DND-41 (cell line): Measurements from ENCODE around the gene P2RY8.
"Not testable (repeated sequence)": the region's sequence is repeated elsewhere in the genome, so short reads cannot be mapped to it uniquely, and the experiment has no call there.

Experiments
- ATAC-seq: fragments of 200-7000 bp; cut with Tn5 transposase; 3 replicates; pipeline ENCODE4 v1.9.1; 2021; ENCODE audit warnings: low read depth; ENCODE audit not compliant: insufficient read depth
- DNase-seq: peaks from one replicate; pipeline ENCODE4 v3.0.0-alpha.2; 2020
- H2AFZ ChIP-seq: 2 replicates; pipeline ENCODE4 v1.6.0; 2012; ENCODE audit warnings: low read depth, low read length
- H3K27ac ChIP-seq: 2 replicates; pipeline ENCODE4 v1.5.1; 2012; ENCODE audit warnings: low read length, inconsistent platforms
- H3K27me3 ChIP-seq: fragments of 200-600 bp; sonication (generic); 2 replicates; pipeline ENCODE4 v1.6.0; 2012; ENCODE audit warnings: low read length, mild to moderate bottlenecking, inconsistent platforms; ENCODE audit not compliant: insufficient read depth, poor library complexity
- H3K36me3 ChIP-seq: 2 replicates; pipeline ENCODE4 v1.5.1; 2012; ENCODE audit warnings: low read length, inconsistent platforms; ENCODE audit not compliant: insufficient read depth
- H3K4me1 ChIP-seq: 2 replicates; pipeline ENCODE4 v1.5.1; 2012; ENCODE audit warnings: mild to moderate bottlenecking, low read length; ENCODE audit not compliant: insufficient read depth
- H3K4me2 ChIP-seq: 2 replicates; pipeline ENCODE4 v1.6.0; 2012; ENCODE audit warnings: mild to moderate bottlenecking, moderate library complexity, low read length, inconsistent platforms; ENCODE audit not compliant: insufficient read depth
- H3K4me3 ChIP-seq, 2 experiments: fragments of 200-600 bp in 1 of 2; shearing (Covaris generic) in 1 of 2; 2 replicates each; pipeline ENCODE4 v1.5.1; 2012 to 2016; ENCODE audit warnings: inconsistent platforms in 2 of 2, low read length in 2 of 2, mild to moderate bottlenecking in 2 of 2, low read depth in 1 of 2, moderate library complexity in 1 of 2
- H3K79me2 ChIP-seq: 2 replicates; pipeline ENCODE4 v1.6.0; 2012; ENCODE audit warnings: low read length, inconsistent platforms; ENCODE audit not compliant: insufficient read depth
- H3K9ac ChIP-seq: 2 replicates; pipeline ENCODE4 v1.6.0; 2012; ENCODE audit warnings: low read depth, mild to moderate bottlenecking, inconsistent platforms, low read length, moderate library complexity
- H3K9me3 ChIP-seq: 2 replicates; pipeline ENCODE4 v1.5.1; 2012; ENCODE audit warnings: low read length, moderate library complexity, mild to moderate bottlenecking, inconsistent platforms; ENCODE audit not compliant: insufficient read depth, severe bottlenecking
- H4K20me1 ChIP-seq: 2 replicates; pipeline ENCODE4 v1.6.0; 2012; ENCODE audit warnings: low read length; ENCODE audit not compliant: insufficient read depth
- CTCF ChIP-seq: IDR thresholded peaks from 2 replicates; pipeline ENCODE4 v1.5.1; 2012; ENCODE audit warnings: borderline replicate concordance, low read length, moderate library complexity, mild to moderate bottlenecking; ENCODE audit not compliant: poor library complexity, severe bottlenecking; ENCODE audit errors: extremely low read depth
- EZH2 ChIP-seq: IDR thresholded peaks from 3 replicates; pipeline ENCODE4 v1.6.1; 2012; ENCODE audit warnings: borderline replicate concordance, low read depth, mild to moderate bottlenecking, moderate library complexity, low read length, inconsistent platforms; ENCODE audit not compliant: severe bottlenecking

Gene P2RY8

DNA sequence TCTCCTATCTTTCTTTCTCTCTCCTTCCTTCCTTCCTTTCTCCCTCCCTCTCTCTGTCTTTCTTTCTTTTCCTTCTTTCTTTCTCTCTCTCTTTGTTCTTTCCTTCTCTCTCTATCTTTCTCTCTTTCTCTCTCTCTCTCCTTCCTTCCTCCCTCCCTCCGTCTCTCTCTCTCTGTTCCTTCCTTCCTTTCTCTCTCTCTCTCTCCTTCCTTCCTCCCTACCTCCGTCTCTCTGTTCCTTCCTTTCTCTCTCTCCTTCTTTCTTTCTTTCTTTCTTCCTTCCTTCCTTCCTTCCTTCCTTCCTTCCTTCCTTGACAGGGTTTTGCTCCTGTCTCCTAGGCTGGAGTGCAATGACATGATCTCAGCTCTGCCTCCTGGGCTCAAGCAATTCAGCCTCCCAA lies 24.2 kb upstream of the P2RY8 start:
- Histone ChIP-seq H3K27me3 (no peaks in the 10 kb centered on the region), H3K4me3 (no peak overlapping the region), H2AFZ (no peak overlapping the region; the same call in 1 of the 2 replicates), H4K20me1 (no peaks in the 10 kb centered on the region), H3K79me2 (no peaks in the 10 kb centered on the region), H3K9ac (no peak overlapping the region), H3K9me3 (no peaks in the 10 kb centered on the region), H3K27ac (no peak overlapping the region), H3K4me2 (no peak overlapping the region), H3K36me3 (no peaks in the 10 kb centered on the region), H3K4me1 (peaks cover 8% of the 10 kb centered on the region; the same call in 1 of the 2 replicates)
- DNase-seq (no peak), ATAC-seq (no peak)
- TF ChIP-seq EZH2 (no peak), CTCF (no peak)

GRCh38 chrX:1558761-1559468 lies 21.9 kb upstream of the P2RY8 start:
- H3K4me3 ChIP-seq: no peak overlapping the region
- TF ChIP-seq CTCF (no peak), EZH2 (no peak)
- H3K4me2 ChIP-seq: no peak overlapping the region
- no peak overlapping the region for H3K9ac ChIP-seq
- no peaks in the 10 kb centered on the region for H3K27me3 ChIP-seq
- ATAC-seq: no peak
- H3K4me1 ChIP-seq: peaks cover 5% of the 10 kb centered on the region; the same call in 1 of the 2 replicates
- H3K36me3 ChIP-seq: no peaks in the 10 kb centered on the region
- no peaks in the 10 kb centered on the region for H3K9me3 ChIP-seq
- no peak overlapping the region for H2AFZ ChIP-seq
- no peaks in the 10 kb centered on the region for H3K79me2 ChIP-seq
- H4K20me1 ChIP-seq: no peaks in the 10 kb centered on the region
- H3K27ac ChIP-seq: no peak overlapping the region
- peak; percentile 1 for DNase-seq

GRCh38 chrX:1557442-1557841 lies 20.5 kb upstream of the P2RY8 start:
- not testable (repeated sequence) for H3K27ac ChIP-seq, ATAC-seq, H2AFZ ChIP-seq, H3K4me3 ChIP-seq, H3K79me2 ChIP-seq, H4K20me1 ChIP-seq, H3K27me3 ChIP-seq, H3K9ac ChIP-seq, H3K9me3 ChIP-seq, H3K4me2 ChIP-seq, H3K36me3 ChIP-seq, H3K4me1 ChIP-seq
- peak; percentile 2 for DNase-seq

DNA sequence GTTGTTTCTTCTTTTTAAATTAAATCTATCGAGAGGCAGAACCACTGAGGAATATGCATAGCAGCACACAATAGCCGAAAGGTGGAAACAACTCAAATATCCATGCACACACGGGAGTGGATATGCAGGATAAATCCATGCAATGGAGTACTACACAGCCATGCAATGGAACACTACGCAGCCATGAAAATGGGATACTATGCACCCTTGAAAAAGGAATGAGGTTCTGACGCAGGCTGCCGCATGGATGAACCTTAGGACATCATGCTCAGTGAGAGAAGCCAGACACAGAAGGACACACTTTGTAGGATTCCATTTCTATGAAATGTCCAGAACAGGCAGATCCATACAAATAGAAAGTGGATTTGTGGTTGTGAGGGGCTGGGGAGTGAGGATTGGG lies 18.4 kb upstream of the P2RY8 start:
- no peak for TF ChIP-seq EZH2
- no peak for TF ChIP-seq CTCF
- no peak overlapping the region for H3K27ac ChIP-seq
- no peak overlapping the region for H2AFZ ChIP-seq
- no peak overlapping the region for H3K4me3 ChIP-seq
- no peak overlapping the region for H3K9ac ChIP-seq
- no peaks in the 10 kb centered on the region for H3K27me3 ChIP-seq
- no peaks in the 10 kb centered on the region for H3K4me1 ChIP-seq
- DNase-seq: no peak
- H3K79me2 ChIP-seq: no peaks in the 10 kb centered on the region
- H3K4me2 ChIP-seq: no peak overlapping the region
- no peak for ATAC-seq
- H3K9me3 ChIP-seq: no peaks in the 10 kb centered on the region
- H4K20me1 ChIP-seq: no peaks in the 10 kb centered on the region
- no peaks in the 10 kb centered on the region for H3K36me3 ChIP-seq
